ENCODE measurements around the gene TOMM40. TPM values are rescaled to one million over a fixed set of nuclear protein-coding genes. Genes with fewer than 3 reads are reported as not detected.
A peak's percentile ranks its signal among the peaks of the same experiment; 100 is the strongest.

The TOMM40 gene
- total and polyA plus RNA-seq, 2 of the 13 experiments (the other 11 are each of a cell fraction or from before 2014, with no cell fraction given), result 72.0 to 110 TPM

- TF ChIP-seq PRDM15 (CRISPR knock-in tag; IDR thresholded peaks at IDR 0.05) (0 out of 2 replicates have a peak, but pooled peaks have one; percentile 31), SALL1 (CRISPR knock-in tag; IDR thresholded peaks at IDR 0.05) (peak; percentile 73), RELA (CRISPR knock-in tag; IDR thresholded peaks at IDR 0.05) (no peak), ZNF263 (CRISPR knock-in tag; IDR thresholded peaks at IDR 0.05) (peak; percentile 78; the same call in 1 of the 2 replicates), ZNF652 (CRISPR knock-in tag; IDR thresholded peaks at IDR 0.05; ENCODE audit: borderline replicate concordance, low read depth) (no peak), IKZF5 (CRISPR knock-in tag; IDR thresholded peaks at IDR 0.05) (no peak), ZNF3 (CRISPR knock-in tag; IDR thresholded peaks at IDR 0.05) (no peak), ZBTB26 (CRISPR knock-in tag; IDR thresholded peaks at IDR 0.05; ENCODE audit: borderline replicate concordance) (no peak), ZNF317 (CRISPR knock-in tag; IDR thresholded peaks at IDR 0.05) (no peak), KAT2B (IDR thresholded peaks at IDR 0.05; ENCODE audit: borderline replicate concordance, low read depth, low read length) (no peak), ZSCAN30 (CRISPR knock-in tag; IDR thresholded peaks at IDR 0.05) (no peak), ZNF629 (CRISPR knock-in tag; conservative IDR thresholded peaks at IDR 0.05) (no peak), U2AF2 (IDR thresholded peaks at IDR 0.05; ENCODE audit: low read depth, low read length) (no peak), TAF1 (CRISPR knock-in tag; IDR thresholded peaks at IDR 0.05) (peak; percentile 60), TEF (CRISPR knock-in tag; IDR thresholded peaks at IDR 0.05) (no peak), CHD2 (IDR thresholded peaks at IDR 0.05; ENCODE audit: low read depth, low read length) (no peak), PRMT3 (CRISPR knock-in tag; IDR thresholded peaks at IDR 0.05; ENCODE audit: borderline replicate concordance, low read depth) (no peak), RAD21 (CRISPR knock-in tag; IDR thresholded peaks at IDR 0.05) (peak; percentile 19; the same call in 1 of the 2 replicates), ZNF234 (CRISPR knock-in tag; conservative IDR thresholded peaks at IDR 0.05) (no peak), NCOR1 (IDR thresholded peaks at IDR 0.05; ENCODE audit: borderline replicate concordance, low read length) (no peak; the same call in 1 of the 2 replicates), SIX4 (CRISPR knock-in tag; IDR thresholded peaks at IDR 0.05) (no peak), CAMTA2 (CRISPR knock-in tag; IDR thresholded peaks at IDR 0.05; ENCODE audit: borderline replicate concordance) (no peak), BRD4 (CRISPR knock-in tag; IDR thresholded peaks at IDR 0.05) (no peak), POLR2A (IDR thresholded peaks at IDR 0.05; ENCODE audit: insufficient read depth in 1 of 2, low read depth in 2 of 2, low read length in 2 of 2) (peak; percentile 70 to 89), SNRNP70 (IDR thresholded peaks at IDR 0.05; ENCODE audit: low read depth, low read length) (no peak), CREBL2 (CRISPR knock-in tag; IDR thresholded peaks at IDR 0.05; ENCODE audit: borderline replicate concordance) (no peak)
Observed at GRCh38 chr19:44905437-44906160, 14.5 kb downstream of the TOMM40 start, which contains the start of gene APOE (continued).

Measured in HepG2 (cell line).